ENCODE data around the gene ROBO1.
"Not testable (repeated sequence)": the region's sequence is repeated elsewhere in the genome, so short reads cannot be mapped to it uniquely, and the experiment has no call there.

The ROBO1 gene

DNA sequence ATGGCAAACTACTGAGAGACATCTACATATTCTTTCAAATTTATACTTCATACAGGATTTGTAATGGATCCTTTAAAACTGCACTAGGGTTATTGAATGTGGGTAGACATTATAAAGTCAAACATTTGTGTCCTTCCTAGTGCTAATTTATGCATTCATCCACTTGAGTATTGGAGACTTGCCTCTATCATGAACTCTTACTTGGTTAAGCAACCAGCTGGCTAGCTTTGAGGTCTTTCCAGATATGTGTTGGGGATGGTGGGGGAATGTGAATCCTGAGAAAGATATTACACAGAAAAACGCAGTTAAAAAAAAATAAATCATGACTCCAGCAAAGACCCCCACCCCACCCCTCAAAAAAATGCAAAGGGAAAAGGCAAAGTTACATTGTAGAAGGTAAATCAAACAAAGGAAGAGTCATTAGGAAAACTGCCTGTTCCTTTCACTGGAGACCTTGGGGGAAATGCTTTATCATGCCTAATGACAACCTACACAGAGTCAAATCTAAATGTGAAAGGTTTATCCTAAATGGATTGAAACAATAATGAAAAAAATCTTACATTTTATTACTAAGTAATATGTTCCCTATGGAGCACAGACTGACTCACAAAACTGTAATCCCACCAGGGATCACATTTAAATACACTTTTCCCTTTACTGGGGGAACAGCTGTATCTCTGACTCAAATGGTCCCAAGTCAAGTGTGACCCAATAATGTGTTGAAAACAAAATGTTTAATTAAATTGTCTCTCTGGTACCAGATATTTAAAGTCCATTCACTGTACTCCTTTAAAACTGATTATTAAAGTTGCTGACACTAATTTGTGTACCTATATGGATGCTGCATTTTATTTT lies 522.3 kb downstream of the ROBO1 start:
- no peak for DNase-seq (ENCODE audit: low read depth in 2 of 2)

DNA sequence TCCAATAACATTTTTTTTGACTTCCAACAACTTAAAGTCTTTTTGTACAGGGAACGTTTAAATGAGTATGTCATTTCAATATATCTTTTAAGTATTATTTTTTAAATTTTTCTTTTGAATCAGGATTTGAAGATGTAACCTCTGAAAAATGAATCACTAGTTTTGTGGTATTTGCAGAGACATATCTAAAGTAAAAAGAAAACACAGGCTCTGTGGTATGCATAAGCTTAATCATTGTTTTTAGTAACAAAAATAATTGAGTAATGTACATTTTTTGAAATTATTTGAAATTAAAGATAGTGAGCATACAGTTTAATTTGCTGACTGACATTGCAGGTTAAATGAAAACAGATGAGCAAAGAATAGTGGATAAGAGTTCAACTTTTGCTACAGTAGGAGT lies 531.3 kb downstream of the ROBO1 start:
- no peak for DNase-seq (ENCODE audit: low read depth in 2 of 2)

DNA sequence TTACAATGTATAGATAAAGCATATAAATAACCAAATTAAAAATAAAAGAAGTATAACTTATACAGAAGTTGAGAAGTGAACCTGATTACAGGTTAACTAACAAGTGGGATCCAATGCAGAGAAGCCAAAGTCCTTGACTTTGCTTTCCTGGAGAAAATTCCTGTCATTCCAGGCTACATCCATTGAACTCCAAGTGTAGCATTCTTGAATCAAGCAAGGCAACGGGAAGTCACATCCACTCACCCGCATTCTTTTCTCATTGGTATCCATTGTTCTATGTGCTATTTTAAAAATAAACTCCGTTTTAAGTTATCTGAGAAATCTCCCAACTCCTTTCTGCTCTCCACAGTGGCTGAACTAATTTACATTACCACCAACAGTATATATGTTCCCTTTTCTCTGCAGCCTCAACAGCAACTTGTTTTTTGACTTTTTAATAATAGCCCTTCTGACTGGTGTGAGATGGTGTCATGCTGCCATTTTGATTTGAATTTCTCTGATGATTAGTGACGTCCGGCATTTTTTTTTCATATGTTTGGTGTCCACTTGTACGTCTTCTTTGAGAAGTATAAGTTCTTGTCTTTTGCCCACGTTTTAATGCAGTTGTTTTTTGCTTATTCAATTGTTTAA lies 534.3 kb downstream of the ROBO1 start:
- DNase-seq (ENCODE audit: low read depth in 2 of 2): no peak

DNA sequence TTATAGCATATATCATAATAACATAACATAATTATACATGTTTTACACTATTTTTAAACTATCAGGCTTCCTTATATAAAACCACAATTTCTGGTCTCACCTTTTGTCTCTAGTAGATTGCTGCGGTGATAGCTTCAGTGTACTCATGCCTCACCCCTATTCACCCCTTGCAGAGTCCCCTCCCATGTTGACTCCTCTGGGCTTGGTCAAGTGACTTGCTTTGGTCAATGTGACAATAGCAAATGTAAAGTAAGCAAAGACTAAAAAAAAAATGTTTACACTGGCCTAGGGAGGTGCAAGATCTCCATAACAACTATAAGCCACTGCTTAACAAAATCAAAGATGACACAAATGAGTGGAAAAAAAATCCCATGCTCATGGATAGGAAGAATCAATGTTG lies 537.5 kb downstream of the ROBO1 start:
- DNase-seq (ENCODE audit: low read depth in 2 of 2): no peak

DNA sequence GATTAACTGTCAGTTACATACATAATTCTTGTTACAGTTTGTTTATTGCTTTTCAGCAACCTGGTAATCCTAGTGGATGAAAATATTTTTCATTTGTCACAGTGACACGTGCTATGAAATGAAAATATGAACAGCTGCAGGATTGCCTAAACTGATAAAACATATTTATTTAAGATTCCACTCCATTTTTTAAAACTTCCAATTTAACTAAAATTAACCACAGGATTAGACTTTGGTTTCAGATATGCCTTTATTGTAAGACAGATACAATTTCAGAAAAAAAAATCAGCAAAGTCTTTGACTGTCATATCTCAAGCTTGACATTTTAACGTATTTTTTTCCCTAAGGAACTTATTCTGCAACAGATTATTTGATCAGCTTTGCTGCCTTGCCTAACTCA lies 550.7 kb downstream of the ROBO1 start:
- no peak for DNase-seq (ENCODE audit: low read depth in 2 of 2)

DNA sequence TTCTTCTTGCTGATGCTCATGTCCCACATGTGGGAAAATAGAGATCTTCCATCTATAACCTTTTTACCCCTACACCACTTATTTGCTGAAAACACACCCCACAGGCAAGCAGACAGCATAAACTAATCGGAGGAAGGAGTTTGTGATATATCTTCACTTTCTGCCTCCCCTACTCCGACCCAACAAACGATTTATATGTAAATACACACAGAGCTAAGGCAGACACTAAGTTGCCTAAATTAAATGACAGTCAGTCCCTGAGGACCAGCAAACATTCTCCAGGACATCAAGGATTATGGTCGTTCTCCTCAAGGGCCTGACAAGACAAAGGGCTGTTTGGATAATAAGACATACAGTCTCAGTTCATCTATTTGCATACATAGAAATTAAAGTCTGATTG lies 552.5 kb downstream of the ROBO1 start:
- DNase-seq (ENCODE audit: low read depth in 2 of 2): no peak

DNA sequence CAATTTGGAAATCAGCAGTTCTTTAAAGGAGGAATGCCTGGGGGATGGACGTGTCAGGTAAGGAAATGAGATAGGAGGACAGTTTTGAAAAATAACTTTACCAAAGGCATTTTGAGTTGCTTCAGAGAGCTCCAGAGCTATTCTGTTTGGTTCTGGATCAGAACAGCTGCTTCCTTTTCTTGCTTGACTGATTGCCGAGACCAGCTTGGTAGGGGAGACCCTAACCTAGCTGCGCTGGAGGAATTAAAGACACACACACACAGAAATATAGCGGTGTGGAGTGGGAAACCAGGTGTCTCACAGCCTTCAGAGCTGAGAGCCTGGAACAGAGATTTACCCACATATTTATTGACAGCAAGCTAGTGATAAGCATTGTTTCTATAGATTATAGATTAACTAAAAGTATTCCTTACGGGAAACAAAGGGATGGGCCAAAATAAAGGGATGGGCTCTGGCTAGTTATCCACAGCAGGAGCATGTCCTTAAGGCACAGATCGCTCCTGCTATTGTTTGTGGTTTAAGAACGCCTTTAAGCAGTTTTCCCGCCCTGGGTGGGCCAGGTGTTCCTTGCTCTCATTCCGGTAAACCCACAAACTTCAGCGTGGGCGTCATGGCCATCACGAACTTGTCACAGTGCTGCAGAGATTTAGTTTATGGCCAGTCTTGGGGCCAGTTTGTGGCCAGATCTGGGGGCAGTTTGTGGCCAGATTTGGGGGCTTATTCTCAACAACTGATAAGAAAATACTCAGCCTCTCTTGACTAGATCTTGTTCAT lies 556.0 kb downstream of the ROBO1 start:
- DNase-seq (ENCODE audit: low read depth in 2 of 2): no peak

DNA sequence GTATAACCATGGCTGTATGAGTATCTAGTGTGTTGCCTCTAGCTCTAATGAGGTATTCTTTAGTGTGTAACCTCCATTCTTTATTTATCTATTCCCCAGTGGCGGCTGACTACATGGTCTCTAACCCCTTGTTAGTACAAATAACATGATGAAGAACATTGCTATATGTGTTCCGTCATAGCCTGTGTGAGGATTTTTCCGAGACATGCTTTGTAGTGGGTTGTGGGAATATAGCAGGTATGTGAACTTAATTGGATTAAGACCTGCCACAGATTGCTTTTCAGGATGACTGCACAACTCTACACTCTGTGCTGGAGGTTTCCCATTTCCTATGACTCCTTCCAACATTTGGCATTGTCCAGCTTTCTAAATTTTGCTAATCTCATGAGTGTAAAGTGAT lies 563.4 kb downstream of the ROBO1 start:
- no peak for DNase-seq (ENCODE audit: low read depth in 2 of 2)

DNA sequence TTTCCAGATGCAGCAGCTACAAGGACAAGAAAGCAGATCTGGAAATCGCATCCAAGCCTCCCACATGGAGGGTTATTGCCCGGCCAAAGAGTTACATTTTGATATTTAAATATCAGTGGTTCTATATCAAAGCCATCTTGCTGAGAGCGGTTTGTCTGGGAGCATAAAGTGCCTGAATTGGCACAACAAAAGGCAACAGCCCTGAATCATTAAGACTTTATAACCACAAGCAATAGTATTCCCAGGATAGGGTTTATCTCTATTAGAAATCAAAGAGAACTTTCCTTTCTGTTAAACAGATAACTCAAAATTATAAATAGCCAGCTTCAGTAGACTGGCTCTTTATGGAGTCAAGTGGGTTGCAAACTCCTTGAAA lies 564.7 kb downstream of the ROBO1 start:
- no peak for DNase-seq (ENCODE audit: low read depth in 2 of 2)

DNA sequence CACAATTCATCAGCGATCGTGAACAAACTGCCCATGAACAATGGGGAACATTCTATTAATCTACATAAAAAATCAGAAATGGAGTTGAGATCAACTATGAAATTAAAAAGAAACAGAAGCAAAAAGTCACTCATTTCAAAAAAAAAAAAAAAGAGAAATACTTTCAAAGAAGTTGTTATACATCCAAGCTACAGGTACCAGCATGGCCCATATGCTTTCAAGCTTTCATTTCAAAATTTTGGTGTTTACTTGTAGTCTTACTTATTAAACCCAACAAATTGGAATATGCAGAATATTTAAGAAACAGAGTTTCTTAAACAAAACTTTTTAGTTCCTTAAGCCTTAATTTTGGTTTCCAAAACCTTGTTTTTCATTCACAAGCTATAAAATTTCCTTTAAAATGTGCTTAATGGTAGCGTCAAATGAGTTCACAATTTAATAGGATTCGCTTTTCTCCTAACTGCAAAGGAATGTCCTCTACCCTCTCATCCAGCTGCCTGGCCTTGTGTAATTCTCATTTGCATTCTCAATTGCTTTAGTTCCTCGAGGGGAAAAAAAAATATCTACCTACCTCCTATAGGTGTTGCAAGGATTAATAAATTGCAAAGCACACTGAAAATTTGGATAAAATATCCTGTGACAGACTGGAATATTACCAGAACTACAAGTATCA lies 565.2 kb downstream of the ROBO1 start:
- no peak for DNase-seq (ENCODE audit: low read depth in 2 of 2)

DNA sequence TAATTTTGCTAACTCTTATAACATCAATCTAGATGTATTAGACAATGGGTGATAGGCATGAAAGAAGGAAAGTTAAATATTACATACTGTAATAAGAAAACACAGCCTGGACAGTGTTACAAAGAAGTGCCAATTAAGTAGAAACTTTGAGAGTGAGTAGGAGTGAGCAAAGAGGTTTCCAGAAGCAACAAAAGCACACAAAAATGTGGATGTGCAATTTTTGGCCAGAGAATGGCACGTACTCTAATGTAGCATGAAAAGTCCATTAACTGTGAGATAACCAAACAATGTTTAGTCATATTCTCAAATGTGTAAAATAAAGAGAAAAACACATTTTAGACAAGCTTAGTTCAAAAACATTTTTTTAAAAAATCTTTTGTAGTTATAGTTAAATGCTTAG lies 567.3 kb downstream of the ROBO1 start:
- no peak for DNase-seq (ENCODE audit: low read depth in 2 of 2)

DNA sequence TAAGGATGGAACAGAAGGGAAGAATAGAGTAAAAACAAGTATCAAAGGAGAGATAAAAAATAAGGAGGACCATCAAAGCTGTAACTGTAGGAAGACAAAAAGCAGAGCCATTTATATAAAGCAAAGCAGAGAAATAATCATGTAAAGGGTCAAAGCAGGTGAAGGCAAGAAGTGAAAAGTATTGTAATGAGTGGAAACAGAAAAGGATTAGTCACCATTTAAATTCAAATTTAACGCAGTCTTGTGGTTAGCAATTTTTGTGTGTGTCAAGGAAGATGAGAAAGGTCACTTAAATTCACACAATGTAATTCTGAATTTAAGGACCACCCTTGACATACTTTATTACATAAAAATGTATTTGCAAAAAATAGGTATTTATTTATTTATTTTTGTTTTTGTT lies 567.8 kb downstream of the ROBO1 start:
- no peak for DNase-seq (ENCODE audit: low read depth in 2 of 2)

DNA sequence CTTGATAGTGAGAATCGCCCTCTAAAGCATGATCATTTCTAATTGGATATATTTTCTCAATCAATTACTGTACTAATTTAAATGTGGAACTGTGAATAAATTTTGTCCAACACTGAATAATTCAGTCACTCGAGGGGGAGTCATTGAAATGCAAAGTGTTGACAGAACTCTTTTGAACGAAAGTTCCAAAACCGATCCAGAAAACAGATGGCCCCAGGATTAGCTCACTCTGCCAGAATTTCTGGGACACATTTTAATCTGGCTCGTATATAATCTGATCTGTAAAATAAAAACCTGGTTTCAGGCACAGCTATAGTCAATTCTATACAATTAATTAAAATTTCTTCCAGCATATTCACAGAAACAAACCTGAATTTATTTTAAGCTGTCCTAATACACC lies 580.4 kb downstream of the ROBO1 start:
- DNase-seq (ENCODE audit: low read depth in 2 of 2): no peak

DNA sequence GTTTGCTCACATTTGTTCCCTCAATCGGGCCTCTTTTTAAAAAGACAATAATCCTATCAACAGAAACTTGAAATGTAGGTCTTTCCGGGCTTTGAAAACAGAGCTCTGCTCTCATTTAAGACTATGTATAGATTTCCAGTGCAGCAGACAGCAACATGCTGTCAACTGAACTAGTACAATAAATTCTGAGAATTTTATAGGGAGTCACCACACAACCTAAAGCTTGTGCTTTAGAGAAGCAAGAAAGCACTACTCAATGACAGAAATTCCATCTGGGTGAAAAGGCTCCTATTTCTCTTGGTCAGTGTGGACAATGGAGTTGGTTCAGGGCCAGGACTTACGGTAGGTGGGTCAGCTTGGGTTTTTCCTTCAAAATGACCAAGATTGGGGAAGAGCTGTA lies 583.5 kb downstream of the ROBO1 start:
- DNase-seq (ENCODE audit: low read depth in 2 of 2): no peak

DNA sequence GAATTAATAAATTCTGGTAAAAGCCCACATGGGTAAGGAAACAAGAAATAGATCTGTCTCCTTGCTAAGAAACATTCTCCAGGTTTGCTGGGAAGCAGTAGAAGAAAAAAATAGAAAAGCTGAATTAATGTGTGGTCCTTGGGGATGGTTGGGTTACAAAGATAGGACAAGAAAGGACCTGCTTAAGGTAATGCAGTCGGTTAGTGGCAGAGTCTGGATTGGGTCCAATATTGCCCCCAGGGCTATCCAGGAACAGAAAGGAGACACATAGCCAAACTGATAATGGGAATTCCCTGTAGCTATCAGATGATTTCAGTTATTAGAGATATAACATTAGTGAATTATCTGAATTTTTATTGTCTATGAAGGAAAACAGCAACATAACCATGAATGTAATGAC lies 584.3 kb downstream of the ROBO1 start:
- DNase-seq (ENCODE audit: low read depth in 2 of 2): no peak

DNA sequence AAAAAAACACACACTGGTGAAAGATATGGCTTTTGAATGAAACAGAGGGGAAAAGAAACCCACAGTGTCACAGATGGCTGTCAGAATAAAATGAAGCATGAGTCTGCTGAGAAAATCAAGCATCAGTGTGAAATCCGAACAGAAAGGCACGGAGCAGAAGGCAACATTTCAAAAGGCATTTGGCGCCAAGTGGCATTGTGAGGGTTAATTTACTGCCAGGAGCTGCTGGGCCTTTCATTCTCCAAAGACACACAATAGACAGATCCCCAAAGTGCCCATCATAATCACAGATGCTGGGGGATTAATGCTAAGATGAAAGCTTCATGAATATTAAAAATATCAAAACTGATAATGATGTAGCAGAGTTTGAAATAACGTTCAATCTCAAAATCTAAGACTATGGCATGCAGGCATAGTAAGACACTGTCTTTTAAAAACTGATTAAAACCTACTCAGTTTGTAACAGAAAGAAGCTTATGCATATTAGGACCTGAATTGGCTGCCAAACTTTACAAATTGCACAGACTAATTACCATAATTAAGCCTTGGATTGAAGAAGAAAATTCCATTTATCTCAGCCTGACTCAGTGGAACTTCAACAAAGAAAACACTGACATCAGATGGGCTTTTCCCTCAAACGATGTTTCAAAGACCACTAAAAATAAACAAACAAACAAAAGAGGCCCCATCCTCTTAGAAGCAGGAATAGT lies 589.2 kb downstream of the ROBO1 start:
- no peak for DNase-seq (ENCODE audit: low read depth in 2 of 2)

DNA sequence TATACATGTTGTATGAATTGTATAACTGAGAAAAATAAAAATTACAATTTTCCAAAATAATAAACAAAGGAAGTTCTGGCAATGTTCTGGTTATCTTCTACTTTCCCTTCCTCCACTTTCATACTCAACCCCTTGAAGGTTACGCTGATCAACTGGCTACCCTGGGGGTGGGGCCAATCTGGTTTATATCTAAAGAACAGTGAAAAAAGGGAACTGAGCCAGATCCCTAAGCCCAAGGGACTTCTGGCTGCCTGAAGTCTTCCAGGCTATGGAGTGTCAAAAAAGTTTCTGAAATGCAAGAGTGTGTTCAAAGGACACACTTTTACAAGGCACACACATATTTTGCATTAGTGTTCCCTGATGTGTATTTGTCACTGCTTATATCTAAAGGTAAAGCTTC lies 591.9 kb downstream of the ROBO1 start:
- no peak for DNase-seq (ENCODE audit: low read depth in 2 of 2)

DNA sequence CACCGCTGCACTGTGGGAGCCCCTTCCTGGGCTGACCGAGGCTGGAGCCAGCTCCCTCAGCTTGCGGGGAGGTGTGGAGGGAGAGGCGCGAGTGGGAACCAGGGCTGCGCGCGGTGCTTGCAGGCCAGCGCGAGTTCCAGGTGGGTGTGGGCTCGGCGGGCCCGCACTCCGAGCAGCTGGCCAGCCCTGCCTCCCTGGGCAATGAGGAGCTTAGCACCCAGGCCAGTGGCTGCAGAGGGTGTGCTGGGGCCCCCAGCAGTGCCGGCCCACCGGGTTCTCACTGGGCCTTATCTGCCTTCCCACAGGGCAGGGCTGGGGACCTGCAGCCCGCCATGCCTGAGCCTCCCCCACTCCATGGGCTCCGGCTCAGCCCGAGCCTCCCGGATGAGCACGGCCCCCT lies 594.5 kb downstream of the ROBO1 start:
- not testable (repeated sequence) for DNase-seq (ENCODE audit: low read depth in 2 of 2)

DNA sequence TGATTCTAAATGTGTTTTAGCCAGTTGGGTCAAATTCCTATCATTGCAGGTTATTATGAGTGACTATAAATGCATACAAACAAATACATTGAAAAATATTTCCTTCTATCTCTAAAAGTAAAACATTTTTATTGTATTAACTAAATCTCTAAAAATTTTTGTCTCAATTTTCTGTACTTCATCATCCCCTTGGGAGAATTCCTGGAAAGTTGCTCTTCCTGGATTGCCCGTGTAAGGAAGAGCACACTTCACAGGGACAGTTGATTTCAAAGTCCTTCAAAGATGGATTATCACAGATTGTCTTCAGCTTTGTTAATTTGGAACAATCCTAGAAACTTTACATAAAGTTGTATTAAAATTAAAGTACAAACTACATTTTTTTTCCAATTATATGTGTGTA lies 595.6 kb downstream of the ROBO1 start:
- no peak for DNase-seq (ENCODE audit: low read depth in 2 of 2)

DNA sequence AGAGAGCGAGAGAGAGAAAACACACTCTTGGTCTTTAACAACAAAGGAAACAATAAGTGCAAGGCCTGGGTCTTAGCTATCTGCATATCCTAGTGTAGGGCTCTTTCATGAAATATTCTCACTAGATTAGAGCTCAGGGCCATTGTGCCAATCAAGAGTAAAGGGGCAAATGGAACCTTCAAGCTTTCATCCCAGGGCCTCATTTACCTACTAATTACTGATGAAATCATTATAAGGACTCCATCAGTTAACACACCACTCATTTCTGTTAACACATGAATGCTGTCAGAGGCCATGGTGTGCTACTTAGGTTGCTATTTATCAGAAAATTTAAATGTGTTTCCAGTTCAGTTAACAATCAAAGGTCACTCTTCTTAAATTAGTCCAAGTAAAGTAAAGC lies 597.8 kb downstream of the ROBO1 start:
- no peak for DNase-seq (ENCODE audit: low read depth in 2 of 2)

DNA sequence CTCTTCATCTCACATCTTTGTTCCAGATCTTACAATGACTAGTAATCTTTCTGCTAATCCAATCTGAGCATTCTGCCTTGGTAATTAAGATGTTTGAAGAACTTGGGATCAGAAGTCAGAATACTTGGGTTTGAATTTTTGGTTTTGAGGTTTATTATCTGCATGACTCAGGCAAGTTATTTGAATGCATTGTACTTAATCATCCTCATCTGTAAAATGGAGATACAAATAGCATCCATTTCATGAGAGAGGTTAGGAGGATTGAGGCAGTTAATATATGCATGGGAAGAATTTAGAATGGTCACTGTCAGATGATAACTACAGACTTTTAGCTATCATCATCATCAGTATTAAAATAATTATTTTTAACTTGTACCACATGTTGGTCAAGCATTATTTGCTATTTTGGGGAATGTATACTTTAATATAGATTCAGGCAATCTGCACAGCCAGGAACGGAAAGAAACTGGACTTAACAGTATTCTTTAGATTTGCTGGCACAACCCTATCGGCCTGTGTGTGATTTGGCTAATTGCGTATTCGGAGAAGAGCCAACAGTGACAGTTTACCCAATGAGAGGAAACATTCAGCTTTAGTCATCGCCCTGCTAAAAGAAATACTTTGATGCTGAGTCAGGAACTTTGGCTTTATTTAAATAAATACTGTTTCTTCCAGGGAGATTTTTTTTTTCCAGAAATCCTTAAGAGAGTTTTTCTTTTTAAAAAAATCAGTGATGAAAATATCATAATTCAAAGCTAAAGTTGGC lies 600.0 kb downstream of the ROBO1 start:
- no peak for DNase-seq (ENCODE audit: low read depth in 2 of 2)

Data from stimulated activated CD8-positive, alpha-beta memory T cell treated with anti-CD3 and anti-CD28 coated beads, Interleukin-2, amount 100 ng/mL, for 1 hour (primary cell).